IMR-90 (cell line): ENCODE measurements around the gene CCDC116. TPM values are rescaled to one million over a fixed set of nuclear protein-coding genes. Genes with fewer than 3 reads are reported as not detected.

Experiments used
- ATAC-seq: fragments of 200-7000 bp; cut with Tn5 transposase; 2 replicates; pipeline ENCODE4 v1.9.1; 2020; ENCODE audit warnings: low read depth, mild to moderate bottlenecking, moderate library complexity
- BruUV-seq: library from RNA; stranded (reverse); fragments of 400-500 nt; replicated peaks from 2 replicates; lab custom pipeline; 2021; lab: Mats Ljungman, UMichigan
- CTCF ChIA-PET: fragments of 300-600 bp; formaldehyde crosslinking; extraction: SDS; loops from one replicate; lab custom pipeline; 2021; ENCODE audit warnings: antibody characterized with exemption; lab: Yijun Ruan, JAX
- POLR2A ChIA-PET: fragments of 300-600 bp; sonication (Branson Sonifier 250); formaldehyde crosslinking; loops from one replicate; lab custom pipeline; 2022; ENCODE audit warnings: antibody characterized with exemption; ENCODE audit not compliant: unreplicated experiment; lab: Charles Lee
- DNase-seq: peaks from one replicate; pipeline ENCODE4 v3.0.0; 2013
- H2AFZ ChIP-seq: replicated peaks from 2 replicates; pipeline ENCODE3; 2013; ENCODE audit warnings: low read length, mild to moderate bottlenecking; ENCODE audit not compliant: poor library complexity
- H2AK5ac ChIP-seq: 2 replicates; pipeline ENCODE4 v1.6.1; 2013; ENCODE audit warnings: low read depth, low read length, inconsistent platforms
- H2AK9ac ChIP-seq: replicated peaks from 2 replicates; pipeline ENCODE3; 2013; ENCODE audit warnings: mild to moderate bottlenecking, low read depth, low read length, moderate library complexity; ENCODE audit not compliant: poor library complexity
- H2BK120ac ChIP-seq: 2 replicates; pipeline ENCODE4 v1.6.1; 2013; ENCODE audit warnings: low read depth, low read length, inconsistent platforms
- H2BK15ac ChIP-seq: 3 replicates; pipeline ENCODE4 v1.6.1; 2013; ENCODE audit warnings: low read depth, low read length, inconsistent platforms
- H2BK20ac ChIP-seq: 2 replicates; pipeline ENCODE4 v1.6.1; 2013; ENCODE audit warnings: low read depth, mild to moderate bottlenecking, inconsistent platforms, low read length, moderate library complexity
- H2BK5ac ChIP-seq: 2 replicates; pipeline ENCODE4 v1.6.1; 2013; ENCODE audit warnings: mild to moderate bottlenecking, low read depth, low read length, inconsistent platforms; ENCODE audit not compliant: poor library complexity, severe bottlenecking
- H3K14ac ChIP-seq: replicated peaks from 2 replicates; pipeline ENCODE4 v1.6.1; 2013; ENCODE audit warnings: low read depth, low read length, inconsistent platforms
- H3K18ac ChIP-seq: 2 replicates; pipeline ENCODE4 v1.6.1; 2013; ENCODE audit warnings: low read depth, low read length, control low read depth
- H3K23ac ChIP-seq: 2 replicates; pipeline ENCODE4 v1.6.1; 2013; ENCODE audit warnings: low read depth, low read length, inconsistent platforms
- H3K27ac ChIP-seq: 2 replicates; pipeline ENCODE4 v1.5.1; 2013; ENCODE audit warnings: mild to moderate bottlenecking, control low read depth, low read length; ENCODE audit not compliant: insufficient read depth
- H3K27me3 ChIP-seq: 2 replicates; pipeline ENCODE4 v1.6.1; 2013; ENCODE audit warnings: low read length; ENCODE audit not compliant: control insufficient read depth, insufficient read depth
- H3K36me3 ChIP-seq: 2 replicates; pipeline ENCODE4 v1.6.1; 2013; ENCODE audit warnings: low read length, mixed read lengths; ENCODE audit not compliant: control insufficient read depth, insufficient read depth
- H3K4ac ChIP-seq: 2 replicates; pipeline ENCODE4 v1.6.1; 2013; ENCODE audit warnings: low read depth, low read length, inconsistent platforms
- H3K4me1 ChIP-seq: 2 replicates; pipeline ENCODE4 v1.6.1; 2013; ENCODE audit warnings: low read length, mixed read lengths; ENCODE audit not compliant: control insufficient read depth, insufficient read depth
- H3K4me2 ChIP-seq: 2 replicates; pipeline ENCODE4 v1.6.1; 2013; ENCODE audit warnings: low read depth, mild to moderate bottlenecking, control low read depth, low read length, moderate library complexity
- H3K4me3 ChIP-seq: 2 replicates; pipeline ENCODE4 v1.5.1; 2013; ENCODE audit warnings: low read depth, mild to moderate bottlenecking, control low read depth, low read length, moderate library complexity; ENCODE audit not compliant: insufficient read depth
- H3K56ac ChIP-seq: 2 replicates; pipeline ENCODE4 v1.6.1; 2013; ENCODE audit warnings: low read length, inconsistent platforms; ENCODE audit not compliant: insufficient read depth; ENCODE audit errors: extremely low read depth
- H3K79me1 ChIP-seq, 2 experiments: 2 replicates each; pipeline ENCODE4 v1.6.1; 2013; ENCODE audit warnings: low read length in 2 of 2, inconsistent platforms in 1 of 2, low read depth in 1 of 2
- H3K9ac ChIP-seq: 2 replicates; pipeline ENCODE4 v1.6.1; 2013; ENCODE audit warnings: low read depth, low read length, control low read depth
- H3K9me1 ChIP-seq: 2 replicates; pipeline ENCODE4 v1.6.1; 2013; ENCODE audit warnings: low read length, inconsistent platforms; ENCODE audit not compliant: insufficient read depth
- H3K9me3 ChIP-seq: 2 replicates; pipeline ENCODE4 v1.6.1; 2013; ENCODE audit warnings: low read length; ENCODE audit not compliant: control insufficient read depth, insufficient read depth
- H4K20me1 ChIP-seq: 2 replicates; pipeline ENCODE4 v1.6.1; 2013; ENCODE audit warnings: low read length, inconsistent platforms; ENCODE audit not compliant: insufficient read depth
- H4K5ac ChIP-seq: 2 replicates; pipeline ENCODE4 v1.6.1; 2013; ENCODE audit warnings: mild to moderate bottlenecking, low read depth, low read length, control low read depth
- H4K8ac ChIP-seq, 2 experiments: 2 replicates each; pipeline ENCODE4 v1.6.1; 2013; ENCODE audit warnings: low read depth in 2 of 2, low read length in 2 of 2, control low read depth in 1 of 2, inconsistent platforms in 1 of 2
- H4K91ac ChIP-seq: 2 replicates; pipeline ENCODE4 v1.6.1; 2013; ENCODE audit warnings: low read depth, low read length, inconsistent platforms; ENCODE audit not compliant: insufficient read depth
- BHLHE40 ChIP-seq: fragments of 150-350 bp; IDR thresholded peaks from 2 replicates; pipeline ENCODE4 v1.6.1; 2016; ENCODE audit warnings: mild to moderate bottlenecking, low read depth, low read length
- CTCF ChIP-seq: conservative IDR thresholded peaks from 2 replicates; pipeline ENCODE4 v1.5.1; 2012; ENCODE audit warnings: mild to moderate bottlenecking, low read depth, low read length, improper control_type of control experiment
- MXI1 ChIP-seq: IDR thresholded peaks from 2 replicates; pipeline ENCODE4 v1.6.1; 2012; ENCODE audit warnings: low read depth, mild to moderate bottlenecking, low read length, moderate library complexity, borderline replicate concordance
- POLR2A ChIP-seq: IDR thresholded peaks from 2 replicates; pipeline ENCODE4 v1.6.1; 2012; ENCODE audit warnings: mild to moderate bottlenecking, low read depth, low read length
- RAD21 ChIP-seq: IDR thresholded peaks from 2 replicates; pipeline ENCODE4 v1.6.1; 2012; ENCODE audit warnings: low read length, improper control_type of control experiment
- USF2 ChIP-seq: fragments of 150-350 bp; IDR thresholded peaks from 2 replicates; pipeline ENCODE4 v1.6.1; 2017; ENCODE audit warnings: mild to moderate bottlenecking, antibody characterized with exemption, low read length, low read depth
- WGBS, 2 experiments: methylation state at CpG; one replicate each; pipeline versions ENCODE4 v1.1.5 to v1.1.7; 2013; ENCODE audit warnings: missing lambda C conversion rate in 2 of 2; ENCODE audit not compliant: insufficient read length in 1 of 2; ENCODE audit errors: extremely low coverage in 2 of 2; 5-methylcytosine and 5-hydroxymethylcytosine counted together
- dilution Hi-C: fragments of 300-500 bp; cut with HindIII; formaldehyde crosslinking; loops from one replicate; pipeline ENCODE4 v1.14.3; 2018; ENCODE audit warnings: low sequenced_read_pairs; ENCODE audit not compliant: unreplicated experiment
- in situ Hi-C: fragments of 300-500 bp; cut with MboI; formaldehyde crosslinking; loops from 3 replicates; pipeline ENCODE4 v1.14.3; 2019; ENCODE audit warnings: low sequenced_read_pairs, inconsistent platforms, mixed read lengths
- intact Hi-C: fragments of 100-400 bp; cut with micrococcal nuclease; formaldehyde crosslinking; loops from 2 replicates; pipeline ENCODE4 v1.10.0; 2022
- polyA plus RNA-seq, 3 experiments: library from polyadenylated mRNA; depleted of rRNA; stranded (reverse); fragments of >200 nt; gene quantifications; 2 replicates each; pipeline ENCODE4 v1.2.3, GENCODE V29; 2012; ENCODE audit warnings: low replicate concordance in 1 of 3
- total RNA-seq: library from RNA; depleted of rRNA; stranded (reverse); fragments of >200 nt; gene quantifications from 2 replicates; pipeline ENCODE4 v1.2.3, GENCODE V29; 2012

CCDC116 gene
- total and polyA plus RNA-seq, 2 of the 4 experiments (the other 2 are of a cell fraction), result under 0.01 to 0.27 TPM

GRCh38 chr22:21615731-21616130 lies 16.8 kb upstream of the CCDC116 start:
- CTCF ChIA-PET, result no interaction called here

More at GRCh38 chr22:21615731-21616130, 16.8 kb upstream of the CCDC116 start:
- Histone ChIP-seq H4K20me1 (peaks cover 85% of the 10 kb centered on the region), H2BK5ac (no peak overlapping the region), H2BK120ac (no peak overlapping the region), H2BK20ac (no peak overlapping the region), H3K14ac (no peak overlapping the region), H2AK9ac (no peak overlapping the region), H3K9me1 (peaks cover 32% of the 10 kb centered on the region), H3K27ac (no peak overlapping the region), H2AK5ac (no peak overlapping the region), H2AFZ (no peak overlapping the region), H4K5ac (no peak overlapping the region), H3K23ac (no peak overlapping the region), H2BK15ac (no peak overlapping the region), H3K18ac (no peak overlapping the region), H3K27me3 (no peaks in the 10 kb centered on the region), H4K91ac (no peak overlapping the region), H3K9ac (no peak overlapping the region), H3K4ac (no peak overlapping the region), H3K36me3 (peaks cover 34% of the 10 kb centered on the region), H3K56ac (no peak overlapping the region), H3K9me3 (no peaks in the 10 kb centered on the region), H3K4me1 (peaks cover 9% of the 10 kb centered on the region), H4K8ac (no peak overlapping the region), H3K4me2 (no peak overlapping the region), H3K79me1 (peaks cover 43 to 69% of the 10 kb centered on the region in 2 experiments), H3K4me3 (no peak overlapping the region)
- no TSS peak for BruUV-seq
- intact Hi-C loops, result no loop called here
- in situ Hi-C loops, result no loop called here
- ATAC-seq (no peak), DNase-seq (no peak)
- dilution Hi-C loops, result no loop called here
- POLR2A ChIA-PET, result no interaction called here
- 90% methylated on average over 3 of the region's 4 CpGs; no CpG with 5 or more reads in 1 of the 2 experiments for WGBS, 2 experiments
- TF ChIP-seq BHLHE40 (no peak), CTCF (no peak), RAD21 (no peak), USF2 (no peak), MXI1 (no peak), POLR2A (no peak)
